ENCODE results near the gene EML5.

EML5 gene

GRCh38 chr14:88562532-88562830 lies 230.3 kb downstream of the EML5 start:
- DNase-seq (ENCODE audit: low spot score), result no peak
